HepG2 (cell line): ENCODE results near the gene RNF150. TPM values are rescaled to one million over a fixed set of nuclear protein-coding genes. Genes with fewer than 3 reads are reported as not detected.

Experiments
- FOXM1 ChIP-seq: sonication (generic); formaldehyde crosslinking; IDR thresholded peaks from 2 replicates; pipeline ENCODE4 v1.5.0; 2020; ENCODE audit warnings: missing genetic modification reagents
- HMG20B ChIP-seq: conservative IDR thresholded peaks from 2 replicates; pipeline ENCODE4 v1.6.1; 2016; ENCODE audit warnings: missing genetic modification reagents, missing compliant biosample characterization
- HNRNPUL1 ChIP-seq: fragments of 200-400 bp; formaldehyde crosslinking; IDR thresholded peaks from 2 replicates; pipeline ENCODE4 v1.6.1; 2017; ENCODE audit warnings: low read depth, mild to moderate bottlenecking, low read length, moderate library complexity
- PLRG1 ChIP-seq: fragments of 450-650 bp; conservative IDR thresholded peaks from 2 replicates; pipeline ENCODE4 v1.6.1; 2016
- SOX13 ChIP-seq, 3 experiments: fragments of 450-650 bp in 1 of 3; sonication (generic) in 1 of 3; formaldehyde crosslinking in 1 of 3; IDR thresholded peaks in 2 of 3; conservative IDR thresholded peaks in 1 of 3; 2 replicates each; pipeline versions ENCODE4 v1.5.0 to v1.6.1; 2016 to 2020; ENCODE audit warnings: antibody characterized with exemption in 1 of 3, mild to moderate bottlenecking in 1 of 3, missing compliant biosample characterization in 1 of 3, missing genetic modification reagents in 1 of 3, moderate library complexity in 1 of 3
- ZNF383 ChIP-seq: sonication (generic); formaldehyde crosslinking; IDR thresholded peaks from 2 replicates; pipeline ENCODE4 v1.4.0; 2020; ENCODE audit warnings: missing genetic modification reagents, mild to moderate bottlenecking, borderline replicate concordance
- polyA plus RNA-seq, 8 experiments: library from polyadenylated mRNA; depleted of rRNA in 3 of 8; stranded (reverse) in 7 of 8; unstranded in 1 of 8; fragments of >200 nt; fragmentation: Illumina TruSeq in 4 of 8; extraction: Trizol in 4 of 8; gene quantifications; 2 replicates each; pipeline versions ENCODE4 v1.2.1 to v1.2.3, GENCODE V29; 2011 to 2016; ENCODE audit warnings: low read depth in 4 of 8, missing spikeins in 1 of 8, mixed read lengths in 1 of 8; ENCODE audit not compliant: insufficient read depth in 1 of 8
- total RNA-seq, 5 experiments: library from RNA; depleted of rRNA; stranded (reverse); fragments of >200 nt; fragmentation: Illumina TruSeq; extraction: Trizol; gene quantifications; 2 replicates each; pipeline ENCODE4 v1.2.3, GENCODE V29; 2016; ENCODE audit warnings: low read depth in 1 of 5
- TF ChIP-seq, protein P1 (sequence below): sonication (generic); formaldehyde crosslinking; IDR thresholded peaks from 2 replicates; pipeline ENCODE4 v1.4.0; 2020; ENCODE audit warnings: mild to moderate bottlenecking, missing genetic modification reagents, borderline replicate concordance
- TF ChIP-seq, protein P2 (sequence below): conservative IDR thresholded peaks from 2 replicates; pipeline ENCODE4 v1.6.1; 2018; ENCODE audit warnings: missing genetic modification reagents

Gene RNF150
- total and polyA plus RNA-seq, 2 of the 13 experiments (the other 11 are each of a cell fraction or from before 2014, with no cell fraction given) = 0.02 to 0.03 TPM

DNA sequence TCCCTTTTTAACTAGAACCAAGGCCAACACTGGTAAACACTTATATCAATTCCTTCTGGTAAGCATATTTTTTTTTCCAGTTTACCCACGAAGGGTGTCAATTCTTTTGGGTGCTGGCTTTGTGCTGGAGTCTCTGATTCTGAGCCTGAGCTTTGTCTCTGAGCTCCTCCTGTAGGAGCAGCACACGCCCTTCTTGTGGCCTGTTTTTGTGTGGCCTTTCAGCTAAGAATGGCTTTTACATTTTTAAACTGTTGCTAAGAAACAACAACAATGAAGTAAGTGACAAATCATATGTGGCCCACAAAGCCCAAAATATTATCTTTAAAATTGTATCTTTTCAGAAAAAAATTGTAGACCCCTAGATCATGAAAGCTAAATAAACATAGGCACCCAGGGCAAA, 279.1 kb downstream of the RNF150 start (continued):
- TF ChIP-seq HNRNPUL1 (no peak), FOXM1 (no peak), ZNF383 (CRISPR knock-in tag) (no peak), HMG20B (CRISPR knock-in tag) (no peak), PLRG1 (no peak), SOX13 (IDR thresholded peaks at IDR 0.05) (no peak), SOX13 (CRISPR knock-in tag; conservative IDR thresholded peaks at IDR 0.05 in 1 of 2, IDR thresholded peaks at IDR 0.05 in 1 of 2) (no peak)
- TF ChIP-seq, protein P1, sequence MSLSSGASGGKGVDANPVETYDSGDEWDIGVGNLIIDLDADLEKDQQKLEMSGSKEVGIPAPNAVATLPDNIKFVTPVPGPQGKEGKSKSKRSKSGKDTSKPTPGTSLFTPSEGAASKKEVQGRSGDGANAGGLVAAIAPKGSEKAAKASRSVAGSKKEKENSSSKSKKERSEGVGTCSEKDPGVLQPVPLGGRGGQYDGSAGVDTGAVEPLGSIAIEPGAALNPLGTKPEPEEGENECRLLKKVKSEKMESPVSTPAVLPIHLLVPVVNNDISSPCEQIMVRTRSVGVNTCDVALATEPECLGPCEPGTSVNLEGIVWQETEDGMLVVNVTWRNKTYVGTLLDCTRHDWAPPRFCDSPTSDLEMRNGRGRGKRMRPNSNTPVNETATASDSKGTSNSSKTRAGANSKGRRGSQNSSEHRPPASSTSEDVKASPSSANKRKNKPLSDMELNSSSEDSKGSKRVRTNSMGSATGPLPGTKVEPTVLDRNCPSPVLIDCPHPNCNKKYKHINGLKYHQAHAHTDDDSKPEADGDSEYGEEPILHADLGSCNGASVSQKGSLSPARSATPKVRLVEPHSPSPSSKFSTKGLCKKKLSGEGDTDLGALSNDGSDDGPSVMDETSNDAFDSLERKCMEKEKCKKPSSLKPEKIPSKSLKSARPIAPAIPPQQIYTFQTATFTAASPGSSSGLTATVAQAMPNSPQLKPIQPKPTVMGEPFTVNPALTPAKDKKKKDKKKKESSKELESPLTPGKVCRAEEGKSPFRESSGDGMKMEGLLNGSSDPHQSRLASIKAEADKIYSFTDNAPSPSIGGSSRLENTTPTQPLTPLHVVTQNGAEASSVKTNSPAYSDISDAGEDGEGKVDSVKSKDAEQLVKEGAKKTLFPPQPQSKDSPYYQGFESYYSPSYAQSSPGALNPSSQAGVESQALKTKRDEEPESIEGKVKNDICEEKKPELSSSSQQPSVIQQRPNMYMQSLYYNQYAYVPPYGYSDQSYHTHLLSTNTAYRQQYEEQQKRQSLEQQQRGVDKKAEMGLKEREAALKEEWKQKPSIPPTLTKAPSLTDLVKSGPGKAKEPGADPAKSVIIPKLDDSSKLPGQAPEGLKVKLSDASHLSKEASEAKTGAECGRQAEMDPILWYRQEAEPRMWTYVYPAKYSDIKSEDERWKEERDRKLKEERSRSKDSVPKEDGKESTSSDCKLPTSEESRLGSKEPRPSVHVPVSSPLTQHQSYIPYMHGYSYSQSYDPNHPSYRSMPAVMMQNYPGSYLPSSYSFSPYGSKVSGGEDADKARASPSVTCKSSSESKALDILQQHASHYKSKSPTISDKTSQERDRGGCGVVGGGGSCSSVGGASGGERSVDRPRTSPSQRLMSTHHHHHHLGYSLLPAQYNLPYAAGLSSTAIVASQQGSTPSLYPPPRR (CRISPR knock-in tag) = no peak
- TF ChIP-seq, protein P2, sequence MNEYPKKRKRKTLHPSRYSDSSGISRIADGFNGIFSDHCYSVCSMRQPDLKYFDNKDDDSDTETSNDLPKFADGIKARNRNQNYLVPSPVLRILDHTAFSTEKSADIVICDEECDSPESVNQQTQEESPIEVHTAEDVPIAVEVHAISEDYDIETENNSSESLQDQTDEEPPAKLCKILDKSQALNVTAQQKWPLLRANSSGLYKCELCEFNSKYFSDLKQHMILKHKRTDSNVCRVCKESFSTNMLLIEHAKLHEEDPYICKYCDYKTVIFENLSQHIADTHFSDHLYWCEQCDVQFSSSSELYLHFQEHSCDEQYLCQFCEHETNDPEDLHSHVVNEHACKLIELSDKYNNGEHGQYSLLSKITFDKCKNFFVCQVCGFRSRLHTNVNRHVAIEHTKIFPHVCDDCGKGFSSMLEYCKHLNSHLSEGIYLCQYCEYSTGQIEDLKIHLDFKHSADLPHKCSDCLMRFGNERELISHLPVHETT = no peak
